Ishikawa (cell line): Measurements from ENCODE around the gene ANKRD18A.

Experiments
- CEBPB ChIP-seq: IDR thresholded peaks from 2 replicates; pipeline ENCODE4 v1.6.1; 2012
- CREB1 ChIP-seq: IDR thresholded peaks from 2 replicates; pipeline ENCODE4 v1.6.1; 2012; ENCODE audit warnings: low read depth
- EGR1 ChIP-seq: IDR thresholded peaks from 2 replicates; pipeline ENCODE4 v1.6.1; 2012
- EP300 ChIP-seq: IDR thresholded peaks from 2 replicates; pipeline ENCODE4 v1.6.1; 2012; ENCODE audit warnings: borderline replicate concordance
- FOXM1 ChIP-seq: IDR thresholded peaks from 2 replicates; pipeline ENCODE4 v1.6.1; 2012; ENCODE audit warnings: low read depth, borderline replicate concordance
- NFIC ChIP-seq: IDR thresholded peaks from 2 replicates; pipeline ENCODE4 v1.6.1; 2012
- RAD21 ChIP-seq: IDR thresholded peaks from 2 replicates; pipeline ENCODE4 v1.6.1; 2012; ENCODE audit warnings: low read depth
- REST ChIP-seq: IDR thresholded peaks from 2 replicates; pipeline ENCODE4 v1.6.1; 2012; ENCODE audit warnings: low read depth, mild to moderate bottlenecking
- TAF1 ChIP-seq: IDR thresholded peaks from 2 replicates; pipeline ENCODE4 v1.6.1; 2012; ENCODE audit warnings: low read depth, mild to moderate bottlenecking
- TCF12 ChIP-seq: IDR thresholded peaks from 2 replicates; pipeline ENCODE4 v1.6.1; 2012; ENCODE audit warnings: low read depth
- TEAD4 ChIP-seq: IDR thresholded peaks from 2 replicates; pipeline ENCODE4 v1.6.1; 2012
- YY1 ChIP-seq: IDR thresholded peaks from 2 replicates; pipeline ENCODE4 v1.6.1; 2012; ENCODE audit warnings: low read depth
- ZBTB7A ChIP-seq: IDR thresholded peaks from 2 replicates; pipeline ENCODE4 v1.6.1; 2012; ENCODE audit warnings: low read depth
- TF ChIP-seq, protein P1 (sequence below): IDR thresholded peaks from 2 replicates; pipeline ENCODE4 v1.6.1; 2012
- TF ChIP-seq, protein P2 (sequence below): IDR thresholded peaks from 2 replicates; pipeline ENCODE4 v1.6.1; 2012

Gene ANKRD18A

GRCh38 chr9:38634315-38634714 lies 13.9 kb upstream of the ANKRD18A start:
- TF ChIP-seq EGR1: no peak
- TF ChIP-seq, protein P1, sequence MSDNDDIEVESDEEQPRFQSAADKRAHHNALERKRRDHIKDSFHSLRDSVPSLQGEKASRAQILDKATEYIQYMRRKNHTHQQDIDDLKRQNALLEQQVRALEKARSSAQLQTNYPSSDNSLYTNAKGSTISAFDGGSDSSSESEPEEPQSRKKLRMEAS: no peak
- TF ChIP-seq CEBPB: no peak
- no peak for TF ChIP-seq REST
- no peak for TF ChIP-seq FOXM1
- TF ChIP-seq ZBTB7A: no peak
- TF ChIP-seq, protein P2, sequence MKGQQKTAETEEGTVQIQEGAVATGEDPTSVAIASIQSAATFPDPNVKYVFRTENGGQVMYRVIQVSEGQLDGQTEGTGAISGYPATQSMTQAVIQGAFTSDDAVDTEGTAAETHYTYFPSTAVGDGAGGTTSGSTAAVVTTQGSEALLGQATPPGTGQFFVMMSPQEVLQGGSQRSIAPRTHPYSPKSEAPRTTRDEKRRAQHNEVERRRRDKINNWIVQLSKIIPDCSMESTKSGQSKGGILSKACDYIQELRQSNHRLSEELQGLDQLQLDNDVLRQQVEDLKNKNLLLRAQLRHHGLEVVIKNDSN: no peak
- TF ChIP-seq TCF12: no peak
- TF ChIP-seq TEAD4: no peak
- no peak for TF ChIP-seq YY1
- no peak for TF ChIP-seq NFIC
- TF ChIP-seq EP300: no peak
- no peak for TF ChIP-seq RAD21
- TF ChIP-seq CREB1: no peak
- TF ChIP-seq TAF1: no peak

GRCh38 chr9:38629511-38629910 lies 9.1 kb upstream of the ANKRD18A start:
- no peak for TF ChIP-seq EGR1
- no peak for TF ChIP-seq CREB1
- no peak for TF ChIP-seq FOXM1
- no peak for TF ChIP-seq ZBTB7A

- no peak for TF ChIP-seq CEBPB
- no peak for TF ChIP-seq RAD21
- TF ChIP-seq TCF12: no peak
- TF ChIP-seq YY1: no peak
- no peak for TF ChIP-seq FOXM1
- no peak for TF ChIP-seq TAF1
- no peak for TF ChIP-seq CREB1
- TF ChIP-seq TEAD4: no peak
Observed at GRCh38 chr9:38626006-38626405, 5.6 kb upstream of the ANKRD18A start.

DNA sequence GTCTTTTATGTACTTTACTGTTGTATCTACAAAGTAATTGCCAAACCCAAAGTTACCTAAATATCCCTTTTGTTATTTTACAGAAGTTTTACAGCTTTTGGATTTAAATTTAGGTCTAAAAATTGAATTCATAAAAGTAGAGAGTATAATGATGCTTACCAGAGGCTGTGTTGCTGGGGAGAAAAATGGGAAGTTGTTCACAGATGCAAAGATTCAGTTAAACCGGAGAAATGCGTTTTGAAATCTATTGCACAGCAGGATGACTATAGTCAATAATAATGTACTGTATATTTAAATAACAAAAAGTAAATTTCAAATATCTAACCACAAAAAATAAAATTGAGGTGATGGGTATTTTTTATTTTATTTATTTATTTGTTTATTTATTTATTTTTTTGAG lies 2.6 kb upstream of the ANKRD18A start:
- TF ChIP-seq CREB1 (no peak), FOXM1 (no peak), REST (no peak), ZBTB7A (no peak), TCF12 (no peak), TAF1 (no peak), CEBPB (no peak), EP300 (no peak), TEAD4 (no peak), RAD21 (no peak)
- TF ChIP-seq, protein P2: no peak
- TF ChIP-seq, protein P1: no peak

- no peak for TF ChIP-seq EP300
- TF ChIP-seq, protein P1: no peak
- TF ChIP-seq NFIC: no peak
- no peak for TF ChIP-seq CREB1
- TF ChIP-seq RAD21: no peak
- no peak for TF ChIP-seq TCF12
- no peak for TF ChIP-seq CEBPB
- TF ChIP-seq REST: no peak
- TF ChIP-seq FOXM1: no peak
- no peak for TF ChIP-seq ZBTB7A
- no peak for TF ChIP-seq TEAD4
- TF ChIP-seq TAF1: no peak
- no peak for TF ChIP-seq YY1
- TF ChIP-seq, protein P2: no peak
- no peak for TF ChIP-seq EGR1
Observed at GRCh38 chr9:38622288-38622674, 1.9 kb upstream of the ANKRD18A start.
